A549 (cell line): ENCODE results near the gene PPOX. TPM values are rescaled to one million over a fixed set of nuclear protein-coding genes. Genes with fewer than 3 reads are reported as not detected.

Experiments used
- ATAC-seq, 2 experiments: fragments of 200-7000 bp in 1 of 2; fragments of >200 bp in 1 of 2; cut with Nextera tagmentation in 1 of 2; cut with Tn5 transposase in 1 of 2; 3 replicates each; pipeline versions ENCODE4 v1.8.0 to v1.9.1; 2018 to 2020; ENCODE audit warnings: mild to moderate bottlenecking in 1 of 2, moderate library complexity in 1 of 2
- CTCF ChIA-PET: fragments of 300-600 bp; sonication (Branson Sonifier 250); formaldehyde crosslinking; extraction: SDS; loops from one replicate; lab custom pipeline; 2021; ENCODE audit warnings: antibody characterized with exemption, inconsistent platforms; lab: Yijun Ruan, JAX
- POLR2A ChIA-PET: fragments of 350-600 bp; formaldehyde crosslinking; extraction: SDS; loops from one replicate; lab custom pipeline; 2021; ENCODE audit warnings: antibody characterized with exemption, inconsistent platforms; lab: Yijun Ruan, JAX
- DNase-seq, 2 experiments: peaks; one replicate each; pipeline versions ENCODE4 v3.0.0 to v3.0.0-alpha.2; 2011 to 2016; ENCODE audit warnings: low read depth in 1 of 2, low spot score in 1 of 2
- FAIRE-seq: peaks from 2 replicates; lab custom pipeline; 2011; peaks lifted over from hg19 to GRCh38; lab: Jason Lieb, UNC
- H3K27ac ChIP-seq, 2 experiments: fragments of >200 bp; sonication (Bioruptor Twin); formaldehyde crosslinking; 3 replicates each; pipeline ENCODE4 v1.5.1; 2016 to 2017
- H3K4me1 ChIP-seq: fragments of >200 bp; sonication (Bioruptor Twin); formaldehyde crosslinking; 3 replicates; pipeline ENCODE4 v1.6.1; 2016
- H3K4me2 ChIP-seq: fragments of >200 bp; sonication (Bioruptor Twin); formaldehyde crosslinking; 3 replicates; pipeline ENCODE4 v1.6.1; 2016
- H3K4me3 ChIP-seq: fragments of >200 bp; sonication (Bioruptor Twin); formaldehyde crosslinking; 3 replicates; pipeline ENCODE4 v1.5.1; 2016
- H3K9me3 ChIP-seq: fragments of >200 bp; sonication (Bioruptor Twin); formaldehyde crosslinking; 3 replicates; pipeline ENCODE4 v1.6.1; 2016
- E2F6 ChIP-seq: IDR thresholded peaks from 2 replicates; pipeline ENCODE4 v1.6.1; 2012; ENCODE audit warnings: low read depth, borderline replicate concordance
- ESRRA ChIP-seq: fragments of 150-350 bp; IDR thresholded peaks from 2 replicates; pipeline ENCODE4 v1.6.1; 2014; ENCODE audit warnings: mild to moderate bottlenecking, low read length, borderline replicate concordance
- FOSB ChIP-seq: fragments of 250-450 bp; sonication (Bioruptor Pico); IDR thresholded peaks from 2 replicates; pipeline ENCODE4 v1.5.0; 2020; ENCODE audit warnings: mild to moderate bottlenecking, moderate library complexity
- FOSL2 ChIP-seq, 2 experiments: fragments of 450-650 bp in 1 of 2; fragments of >200 bp in 1 of 2; sonication (Bioruptor Twin) in 1 of 2; formaldehyde crosslinking; IDR thresholded peaks; 2 replicates each; pipeline versions ENCODE4 v1.5.0 to v1.6.1; 2016 to 2020; ENCODE audit warnings: mild to moderate bottlenecking in 1 of 2, moderate library complexity in 1 of 2
- GATA3 ChIP-seq: IDR thresholded peaks from 2 replicates; pipeline ENCODE4 v1.6.1; 2012; ENCODE audit warnings: borderline replicate concordance
- JUN ChIP-seq, 2 experiments: fragments of >200 bp; sonication (Bioruptor Twin); formaldehyde crosslinking; IDR thresholded peaks; 2 replicates in 1 of 2; 3 replicates in 1 of 2; pipeline ENCODE4 v1.6.1; 2016 to 2017
- KDM5A ChIP-seq: fragments of 200-600 bp; sonication (generic); IDR thresholded peaks from 2 replicates; pipeline ENCODE4 v1.6.1; 2016; ENCODE audit warnings: antibody characterized with exemption, mild to moderate bottlenecking
- MAX ChIP-seq: IDR thresholded peaks from 2 replicates; pipeline ENCODE4 v1.6.1; 2012
- NFE2L2 ChIP-seq: fragments of 150-350 bp; conservative IDR thresholded peaks from 2 replicates; pipeline ENCODE4 v1.6.1; 2014; ENCODE audit warnings: low read length
- PBX3 ChIP-seq: IDR thresholded peaks from 2 replicates; pipeline ENCODE4 v1.6.1; 2012
- PHF8 ChIP-seq: fragments of 200-600 bp; sonication (generic); IDR thresholded peaks from 2 replicates; pipeline ENCODE4 v1.6.1; 2016; ENCODE audit warnings: low read depth, mild to moderate bottlenecking, antibody characterized with exemption, moderate library complexity, borderline replicate concordance
- POLR2A ChIP-seq: IDR thresholded peaks from 2 replicates; pipeline ENCODE4 v1.6.1; 2012; ENCODE audit warnings: mild to moderate bottlenecking, low read length
- POLR2AphosphoS2 ChIP-seq: conservative IDR thresholded peaks from 2 replicates; pipeline ENCODE4 v1.6.1; 2012; ENCODE audit warnings: low read length, improper control_type of control experiment, inconsistent platforms
- RARB ChIP-seq: fragments of 250-450 bp; sonication (Bioruptor Pico); IDR thresholded peaks from 2 replicates; pipeline ENCODE4 v1.8.0; 2021; ENCODE audit warnings: mild to moderate bottlenecking, moderate library complexity
- RFX5 ChIP-seq: fragments of 450-650 bp; IDR thresholded peaks from 2 replicates; pipeline ENCODE4 v1.7.1; 2014; ENCODE audit warnings: antibody characterized with exemption, mild to moderate bottlenecking, moderate library complexity
- RNF2 ChIP-seq: fragments of 200-600 bp; sonication (generic); IDR thresholded peaks from 2 replicates; pipeline ENCODE4 v1.6.1; 2016; ENCODE audit warnings: low read depth, mild to moderate bottlenecking, antibody characterized with exemption, moderate library complexity, borderline replicate concordance
- SMC3 ChIP-seq: fragments of >200 bp; sonication (Bioruptor Twin); formaldehyde crosslinking; IDR thresholded peaks from 3 replicates; pipeline ENCODE4 v1.6.1; 2018; ENCODE audit warnings: inconsistent platforms
- TFCP2L1 ChIP-seq: fragments of 250-450 bp; sonication (Bioruptor Pico); IDR thresholded peaks from 2 replicates; pipeline ENCODE4 v1.5.0; 2021; ENCODE audit warnings: mild to moderate bottlenecking
- TP53 ChIP-seq: fragments of 250-450 bp; sonication (Bioruptor Pico); IDR thresholded peaks from 2 replicates; pipeline ENCODE4 v1.5.0; 2021; ENCODE audit warnings: mild to moderate bottlenecking, moderate library complexity
- WGBS: methylation state at CpG from one replicate; pipeline ENCODE4 v1.1.6; 2017; ENCODE audit errors: missing lambda C conversion rate; 5-methylcytosine and 5-hydroxymethylcytosine counted together
- polyA plus RNA-seq, 4 experiments: library from polyadenylated mRNA; depleted of rRNA in 3 of 4; stranded (reverse); fragments of >200 nt; fragmentation: RNase III in 1 of 4; extraction: RNeasy Plus Mini Kit Qiagen cat#74134 plus additional on column Dnase treatment in 1 of 4; gene quantifications; 2 replicates in 3 of 4; 3 replicates in 1 of 4; pipeline ENCODE4 v1.2.3, GENCODE V29; 2011 to 2017

The PPOX gene
- polyA plus RNA-seq, 2 of the 4 experiments (the other 2 are of a cell fraction) = 13.8 to 14.1 TPM

- Histone ChIP-seq H3K27ac (peak within 1 kb of the TSS; percentile 93 to 95), H3K4me3 (peak within 1 kb of the TSS; percentile 67)
- peak; percentile 94 to 99 for DNase-seq
- ATAC-seq = peak; percentile 93 to 95
- 1% methylated on average over 31 of the region's 68 CpGs for WGBS
- peak; percentile 28 for FAIRE-seq
- TF ChIP-seq JUN (IDR thresholded peaks at IDR 0.05) (peak in 1 of 2 experiments; percentile 89; a peak in 3 of 5 replicates), E2F6 (peak; percentile 9; the same call in 1 of the 2 replicates), SMC3 (no peak), ESRRA (no peak), NFE2L2 (0 out of 2 replicates have a peak, but pooled peaks have one; percentile 2), RNF2 (no peak), PHF8 (peak; percentile 68), GATA3 (peak; percentile 30; the same call in 1 of the 2 replicates), TP53 (CRISPR knock-in tag) (peak; percentile 74; the same call in 1 of the 2 replicates), POLR2A (peak; percentile 35), FOSL2 (IDR thresholded peaks at IDR 0.05) (peak; percentile 54; the same call in 1 of the 2 replicates), FOSL2 (CRISPR knock-in tag; IDR thresholded peaks at IDR 0.05) (peak; percentile 91), MAX (peak; percentile 68), RFX5 (0 out of 2 replicates have a peak, but pooled peaks have one; percentile 28), RARB (CRISPR knock-in tag) (0 out of 2 replicates have a peak, but pooled peaks have one; percentile 60), FOSB (CRISPR knock-in tag) (no peak), POLR2AphosphoS2 (no peak), KDM5A (0 out of 2 replicates have a peak, but pooled peaks have one; percentile 17), PBX3 (peak; percentile 42; the same call in 1 of the 2 replicates)
- TF ChIP-seq, all 56 proteins: peak for 13
- POLR2A ChIA-PET = interaction anchor here (0.6 to 2.6 kb wide), 16 partner anchors 9 to 135 kb away, joined by 3 to 30 read pairs (median 4); partner anchors contain the start of genes B4GALT3, F11R, KLHDC9 and NIT1
- H3K9me3 ChIP-seq = no peaks in the 10 kb centered on the region
- peaks cover 20% of the 10 kb centered on the region for H3K4me1 ChIP-seq
- CTCF ChIA-PET = interaction anchor here (0.7 to 3.6 kb wide), 8 partner anchors 20 to 297 kb away, joined by 3 to 12 read pairs (median 4); partner anchors contain the start of genes KLHDC9 and PPOX
- H3K4me2 ChIP-seq = peak within 1 kb of the TSS; percentile 88
These were observed 33.6 kb upstream of the PPOX start, which contains the start of gene DEDD for GRCh38 chr1:161132410-161133219. TSS of gene DEDD (minus strand) at chr1:161132667. CDS start at chr1:161124462, 8,205 bp downstream.

- CTCF ChIA-PET = interaction anchor here (0.6 to 3.6 kb wide), 10 partner anchors 20 to 300 kb away, joined by 3 to 12 read pairs (median 4); partner anchors contain the start of genes KLHDC9 and PPOX
- 0 out of 2 replicates have a peak, but pooled peaks have one; percentile 3 for TF ChIP-seq GATA3
- no peak for TF ChIP-seq ESRRA
- TF ChIP-seq TFCP2L1 (CRISPR knock-in tag) = 0 out of 2 replicates have a peak, but pooled peaks have one; percentile 33
- ATAC-seq = peak in 1 of 2 experiments; percentile 7; a peak in 4 of 6 replicates
- Histone ChIP-seq H3K4me2 (peak overlapping the region; percentile 88), H3K9me3 (no peaks in the 10 kb centered on the region), H3K27ac (peak overlapping the region; percentile 93 to 95), H3K4me1 (peaks cover 20% of the 10 kb centered on the region), H3K4me3 (peak overlapping the region; percentile 67)
- POLR2A ChIA-PET = interaction anchor here (0.6 to 2.6 kb wide), 14 partner anchors 11 to 136 kb away, joined by 3 to 30 read pairs (median 4); partner anchors contain the start of genes B4GALT3, F11R, KLHDC9 and NIT1
- FAIRE-seq = no peak
- 2% methylated on average over 11 of the region's 11 CpGs for WGBS
- peak in 1 of 2 experiments; percentile 31 for DNase-seq
These were observed 32.9 kb upstream of the PPOX start for GRCh38 chr1:161133220-161133740.
